HG02970 (cell line): ENCODE data around the gene KLF13.
A peak's percentile ranks its signal among the peaks of the same experiment; 100 is the strongest.

Experiments
- ATAC-seq: cut with Tn5 transposase; IDR thresholded peaks from one replicate; pipeline ENCODE4 v1.9.1; 2021; ENCODE audit warnings: mild to moderate bottlenecking, moderate library complexity, moderate number of reproducible peaks; ENCODE audit not compliant: unreplicated experiment, low FRiP score

KLF13 gene

GRCh38 chr15:31314380-31314779 lies 12.3 kb upstream of the KLF13 start:
- ATAC-seq: no peak

DNA sequence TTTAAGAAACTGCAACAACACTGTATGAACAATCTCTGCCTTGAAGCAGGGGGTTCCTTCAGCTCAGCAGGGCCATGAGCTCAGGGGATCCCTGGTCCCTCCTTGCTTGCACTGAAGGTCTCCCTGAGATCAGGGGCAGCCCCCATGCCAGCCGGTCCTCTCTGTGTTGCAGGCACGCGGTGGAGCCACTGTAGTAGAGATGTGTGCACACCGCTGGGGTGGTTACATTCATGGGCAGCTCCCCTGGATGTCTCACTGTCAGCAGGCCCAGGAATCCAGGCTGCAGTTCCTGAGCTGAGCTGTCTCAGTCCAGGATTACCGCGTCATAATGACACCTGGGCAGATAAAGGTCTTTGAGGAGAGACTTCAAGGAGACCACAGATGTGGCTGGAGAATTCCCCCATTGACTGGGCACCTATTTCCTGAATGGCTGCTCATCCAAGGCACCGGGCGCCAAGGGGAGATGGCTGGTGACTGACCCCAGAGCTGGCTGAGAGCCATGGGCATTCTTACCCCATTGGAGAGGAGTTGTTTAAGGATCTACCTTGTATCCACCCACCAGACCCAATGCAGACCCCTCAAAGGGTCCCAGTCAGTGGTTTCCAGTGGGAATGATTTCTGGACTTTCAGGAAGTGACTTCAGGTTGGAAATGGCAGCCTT lies 10.4 kb upstream of the KLF13 start:
- no peak for ATAC-seq

- ATAC-seq: no peak
These were observed 9.6 kb upstream of the KLF13 start for GRCh38 chr15:31317017-31317416.

DNA sequence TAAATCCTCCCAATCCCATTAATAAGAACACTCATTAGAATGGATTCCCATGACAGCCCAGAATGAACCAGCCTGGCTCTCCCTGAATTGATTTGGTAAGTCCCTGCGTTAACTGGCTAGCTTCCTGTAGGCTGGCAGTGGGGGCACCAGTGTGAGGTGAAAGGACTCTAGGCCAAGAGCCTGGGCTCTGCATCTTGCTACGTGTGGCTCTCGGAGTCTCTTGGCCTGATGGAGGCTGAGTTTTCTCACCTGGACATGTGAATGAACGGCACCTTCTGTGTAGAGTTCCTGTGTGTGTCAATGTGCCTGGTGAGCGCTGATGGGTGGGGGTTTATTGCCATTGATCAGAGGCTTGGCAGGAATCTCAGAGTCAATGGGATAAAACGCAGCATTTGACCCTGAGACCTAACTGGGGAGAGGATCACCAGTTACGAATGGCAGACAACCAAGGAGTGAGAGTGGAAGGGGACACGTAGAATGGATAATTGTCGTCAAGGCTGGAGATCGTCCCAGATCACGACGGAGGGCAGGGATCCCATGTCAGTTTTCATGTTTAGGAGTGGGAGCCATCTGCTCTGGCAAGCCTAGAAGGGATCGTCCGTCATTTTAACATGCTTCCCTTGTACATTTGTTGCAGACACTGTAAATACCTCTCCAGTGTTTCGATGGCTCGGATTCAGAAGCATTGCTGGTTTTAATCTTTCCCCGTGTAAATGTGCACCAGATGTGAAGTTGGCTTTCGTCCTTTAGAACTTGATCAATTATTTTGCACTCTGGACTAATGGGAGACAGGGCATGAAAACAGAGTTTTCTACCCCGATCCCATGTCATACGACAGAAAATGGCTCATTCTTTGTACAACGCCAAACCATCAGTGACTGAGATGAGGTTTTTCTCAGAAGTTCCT lies 9.0 kb upstream of the KLF13 start:
- no peak for ATAC-seq

DNA sequence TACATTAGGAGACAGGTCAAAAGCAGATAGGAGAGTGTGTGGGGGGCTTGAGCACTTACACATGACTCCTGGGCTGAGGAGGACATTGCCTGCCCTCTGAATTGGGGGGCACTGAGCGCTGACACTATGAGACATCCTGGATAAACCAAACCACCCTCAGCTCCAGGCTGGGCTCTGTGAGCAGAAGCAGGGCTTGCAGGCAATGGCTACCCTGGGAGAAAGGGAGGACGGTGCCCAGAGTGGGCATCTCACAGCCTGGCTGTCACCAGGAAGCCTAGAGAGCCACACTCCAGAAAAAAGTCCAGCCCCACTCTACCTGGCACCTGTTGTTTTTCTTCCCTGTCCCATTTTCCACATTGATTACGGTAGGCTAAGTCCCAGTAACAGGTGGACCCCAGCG lies 8.2 kb upstream of the KLF13 start:
- ATAC-seq: no peak

DNA sequence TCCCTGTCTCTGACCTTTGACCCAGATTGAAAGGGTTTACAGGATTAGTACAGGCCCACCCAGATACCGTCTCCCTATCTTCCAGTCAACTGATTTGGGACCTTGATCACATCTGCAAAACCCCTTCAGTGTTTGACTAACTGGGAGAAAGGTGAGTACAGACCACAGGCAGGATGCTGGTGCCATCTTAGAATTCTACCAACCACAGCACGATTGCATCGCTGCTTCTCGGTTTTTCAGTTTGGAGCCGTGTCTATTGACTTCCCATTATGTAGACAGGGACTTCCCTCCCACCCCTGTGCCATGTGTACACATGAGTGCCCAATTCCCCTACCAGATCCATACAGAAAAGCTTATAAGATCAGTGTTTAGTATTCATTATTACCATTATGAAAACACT lies 6.6 kb upstream of the KLF13 start:
- ATAC-seq: no peak

DNA sequence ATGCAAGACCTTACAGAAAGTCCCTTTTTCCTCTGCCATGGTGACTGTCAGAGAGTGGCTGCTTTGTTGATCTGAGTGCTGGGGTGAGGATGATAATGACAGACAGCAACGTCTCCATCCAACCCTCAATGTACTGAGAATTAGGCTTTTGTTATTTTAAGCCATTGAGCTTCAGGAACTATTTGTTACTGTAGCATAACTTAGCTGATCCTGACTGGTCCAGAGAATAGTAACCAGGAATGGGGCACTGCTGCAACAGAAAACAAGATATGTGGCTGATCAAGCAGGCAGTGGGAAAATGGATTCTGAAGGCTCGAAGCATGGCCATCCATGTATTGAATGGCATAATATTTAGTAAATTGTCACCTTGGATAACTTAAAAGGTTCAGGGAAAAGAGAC lies 5.2 kb upstream of the KLF13 start:
- no peak for ATAC-seq

GRCh38 chr15:31322504-31322903 lies 4.1 kb upstream of the KLF13 start:
- no peak for ATAC-seq

- no peak for ATAC-seq
These were observed 3.0 kb upstream of the KLF13 start for GRCh38 chr15:31323627-31324026.

DNA sequence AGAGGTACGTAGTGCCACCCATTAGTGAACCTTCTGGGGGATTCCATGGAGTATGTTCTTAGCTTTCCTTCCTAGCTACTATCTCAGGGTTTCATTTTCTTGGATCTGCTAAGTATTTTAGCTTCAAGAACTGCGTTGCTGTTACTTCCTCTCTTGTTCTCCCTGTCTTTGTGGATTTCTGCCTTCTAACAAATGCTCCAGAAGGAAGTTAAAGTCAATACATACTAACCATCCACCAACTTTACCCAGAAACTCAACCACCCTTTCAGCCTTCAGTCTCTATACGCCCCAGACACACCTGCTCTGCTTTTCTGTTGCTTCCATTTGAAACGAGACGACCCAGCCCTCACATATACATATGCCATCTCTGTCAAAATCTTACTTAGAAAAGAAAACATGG lies 2.4 kb upstream of the KLF13 start:
- no peak for ATAC-seq

DNA sequence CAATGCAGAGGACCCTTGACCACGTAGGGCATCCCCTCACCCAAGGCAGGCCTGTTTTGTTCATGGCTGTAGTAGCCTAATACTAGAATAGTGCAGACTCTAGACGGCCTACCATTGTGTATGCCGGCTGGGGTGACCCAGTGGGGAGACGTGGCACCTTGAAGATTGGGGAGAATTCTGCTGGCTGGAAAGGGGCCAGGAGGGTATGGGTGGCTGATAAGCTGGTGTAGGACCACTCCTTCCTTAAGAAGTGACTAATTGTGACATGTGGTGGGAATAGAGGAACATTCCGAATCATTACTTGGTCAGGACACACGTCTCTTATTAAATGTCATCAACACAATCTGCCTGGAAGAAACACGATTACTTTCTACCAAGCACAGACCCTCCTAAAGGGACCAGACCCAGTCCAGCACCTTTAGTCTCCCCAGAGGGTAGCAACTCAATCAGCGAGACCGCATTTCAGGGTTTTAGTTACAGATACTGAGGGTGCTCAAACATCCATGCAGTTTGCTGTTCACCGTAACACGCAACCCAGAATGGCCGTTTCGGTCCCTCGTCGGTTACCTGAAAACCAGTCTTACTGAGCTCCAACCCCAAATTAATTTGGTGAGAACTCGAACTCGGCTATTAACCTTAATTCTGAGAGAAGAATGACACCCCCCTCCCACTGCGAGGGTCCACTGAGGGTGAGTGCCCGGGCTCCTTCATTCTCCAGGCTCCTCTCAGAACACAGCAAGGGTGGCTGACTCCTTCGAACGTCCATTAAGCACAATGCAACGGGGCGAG lies 1.6 kb upstream of the KLF13 start:
- ATAC-seq: no peak

- ATAC-seq: no peak
These were observed 960 bp upstream of the KLF13 start for GRCh38 chr15:31325595-31326155.

- peak; percentile 20 for ATAC-seq
These were observed 437 bp downstream of the KLF13 start for GRCh38 chr15:31326875-31327668.

GRCh38 chr15:31327669-31328427 lies 1.2 kb downstream of the KLF13 start:
- ATAC-seq: no peak

DNA sequence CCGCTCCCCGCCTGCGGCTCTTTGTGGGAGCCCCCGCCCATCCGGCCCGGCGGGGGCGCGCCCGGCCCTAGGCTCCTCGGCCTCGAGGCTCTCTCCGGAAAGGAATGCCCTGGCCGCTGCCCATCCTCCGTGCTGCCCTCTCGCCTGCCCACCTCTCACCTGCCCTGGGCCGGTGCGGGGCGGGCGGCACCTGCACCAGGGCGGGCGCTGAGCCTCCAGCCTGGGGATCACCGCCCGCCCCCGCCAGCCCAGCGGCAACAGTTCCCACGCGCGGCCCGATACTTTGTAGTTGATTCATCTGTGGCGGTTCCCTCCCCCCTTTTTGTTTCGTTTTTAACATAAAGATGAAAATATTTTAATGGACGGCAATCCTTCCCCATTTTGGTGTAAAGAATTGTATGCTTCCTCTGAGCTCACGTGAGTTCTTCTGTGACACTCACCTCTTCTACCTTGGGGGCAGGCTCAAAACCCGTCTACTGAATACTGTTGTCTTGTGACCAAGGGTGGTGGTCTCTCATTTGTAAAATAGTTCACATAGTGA lies 1.9 kb downstream of the KLF13 start:
- ATAC-seq: no peak

- ATAC-seq: no peak
These were observed 2.5 kb downstream of the KLF13 start for GRCh38 chr15:31328969-31329639.

- ATAC-seq: no peak
These were observed 3.0 kb downstream of the KLF13 start for GRCh38 chr15:31329640-31330010.

- no peak for ATAC-seq
These were observed 3.6 kb downstream of the KLF13 start for GRCh38 chr15:31330111-31330785.
